Stimulated activated CD4-positive, alpha-beta T cell treated with anti-CD3 and anti-CD28 coated beads, Interleukin-1b, Interleukin-23, amount 100 ng/mL, for 1 hour (primary cell): ENCODE data around the gene GPBP1L1.

Experiments used
- DNase-seq, 2 donors: peaks; one replicate each; pipeline ENCODE4 v3.0.0-alpha.2; 2020; ENCODE audit warnings: low read depth in 2 of 2

The GPBP1L1 gene

DNA sequence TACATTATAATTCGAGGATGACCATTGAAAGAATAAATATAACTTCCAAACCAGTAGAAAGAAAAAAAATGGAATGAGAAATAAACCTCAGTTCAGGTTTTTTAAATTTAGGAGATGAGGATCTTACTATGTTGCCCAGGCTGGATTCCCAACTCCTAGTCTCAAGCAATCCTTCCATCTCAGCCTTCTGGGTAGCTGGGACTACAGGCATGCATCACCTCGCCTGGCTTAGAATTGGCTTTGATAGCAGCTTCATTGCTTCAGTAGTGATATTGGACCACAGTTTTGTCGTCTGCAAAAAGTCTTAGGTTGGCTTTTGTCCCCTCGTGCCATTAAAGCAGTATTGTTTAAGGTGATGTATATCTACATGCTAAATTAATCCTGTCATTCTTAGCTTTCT lies 99.6 kb downstream of the GPBP1L1 start:
- DNase-seq, result no peak

DNA sequence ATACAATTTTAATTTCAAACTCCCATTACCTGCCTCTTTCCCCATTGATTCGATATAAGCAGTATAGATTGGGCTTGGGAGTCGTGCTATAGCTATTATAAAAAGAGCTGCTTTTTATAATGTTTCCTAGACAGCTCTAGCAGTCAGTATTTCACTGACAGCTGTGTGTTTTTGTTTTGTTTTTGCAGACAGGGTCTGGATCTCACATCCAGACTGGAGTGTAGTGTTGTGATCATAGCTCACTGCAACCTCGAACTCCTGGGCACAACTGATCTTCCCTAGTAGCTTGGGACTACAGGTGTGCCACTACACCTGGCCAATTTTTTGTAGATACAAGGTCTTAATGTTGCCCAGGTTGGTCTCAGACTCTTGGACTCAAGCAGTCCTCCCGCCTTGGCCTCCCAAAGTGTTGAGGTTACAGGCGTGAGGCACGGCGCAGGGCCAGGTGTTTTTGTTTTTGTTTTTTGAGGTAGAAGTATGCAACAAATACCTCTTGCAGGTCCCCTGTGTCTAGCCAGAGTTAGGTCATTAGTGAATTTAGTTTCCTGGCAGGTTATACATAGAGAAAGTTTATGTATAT lies 100.7 kb downstream of the GPBP1L1 start:
- DNase-seq, result no peak

DNA sequence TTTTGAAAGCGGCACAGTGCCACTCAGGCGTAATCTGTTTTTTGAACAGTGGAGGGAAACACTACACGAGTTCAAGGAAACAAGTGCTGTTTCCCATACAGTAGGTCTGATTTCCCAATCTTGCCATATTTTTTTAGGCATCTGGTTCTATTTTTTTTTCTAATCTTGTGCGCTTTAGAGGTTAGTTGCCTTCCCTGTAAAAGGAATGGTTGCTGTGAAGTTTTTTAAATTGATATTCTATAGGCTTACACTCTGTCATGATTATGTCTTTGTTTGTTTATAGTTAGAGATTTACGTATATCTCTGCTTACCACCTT lies 101.3 kb downstream of the GPBP1L1 start:
- DNase-seq, result no peak

DNA sequence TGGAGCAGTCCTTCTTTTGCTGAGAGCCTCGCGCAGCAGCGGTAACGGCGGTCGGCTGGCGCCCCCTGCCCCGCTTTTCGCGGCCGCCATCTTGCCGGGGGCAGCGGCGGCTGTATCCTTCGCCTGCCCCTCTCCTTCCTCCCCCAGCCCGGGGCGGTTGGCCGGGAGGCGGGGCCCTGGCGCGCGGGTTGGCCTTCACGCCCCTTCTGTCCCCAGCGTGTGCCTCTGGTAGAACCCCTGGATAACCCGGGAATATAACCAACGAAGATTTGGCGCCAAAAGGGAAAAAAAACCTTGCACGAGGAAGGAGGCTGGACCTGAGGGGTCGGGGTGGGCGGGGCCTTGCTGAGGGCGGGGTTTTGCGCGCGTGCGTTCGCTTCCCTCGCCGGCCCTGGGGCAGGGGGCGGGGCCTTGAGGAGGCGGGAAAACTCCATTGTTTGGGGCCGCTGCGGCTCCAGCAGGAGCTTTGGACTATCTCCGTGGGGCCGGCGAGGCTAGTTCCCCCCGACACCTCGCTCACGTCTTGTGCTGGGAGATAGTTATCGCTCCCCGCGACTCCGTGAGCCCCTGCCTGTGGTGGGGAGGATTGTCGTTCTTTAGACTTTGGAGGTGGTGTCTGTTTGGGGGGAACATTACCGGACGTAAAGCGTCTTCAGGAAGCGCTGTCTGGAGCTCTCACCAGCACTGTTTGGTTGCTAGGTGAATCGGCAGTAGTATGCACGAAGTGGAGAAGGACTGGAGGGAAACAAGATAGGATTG lies 101.8 kb downstream of the GPBP1L1 start:
- peak; percentile 62 to 80 for DNase-seq

DNA sequence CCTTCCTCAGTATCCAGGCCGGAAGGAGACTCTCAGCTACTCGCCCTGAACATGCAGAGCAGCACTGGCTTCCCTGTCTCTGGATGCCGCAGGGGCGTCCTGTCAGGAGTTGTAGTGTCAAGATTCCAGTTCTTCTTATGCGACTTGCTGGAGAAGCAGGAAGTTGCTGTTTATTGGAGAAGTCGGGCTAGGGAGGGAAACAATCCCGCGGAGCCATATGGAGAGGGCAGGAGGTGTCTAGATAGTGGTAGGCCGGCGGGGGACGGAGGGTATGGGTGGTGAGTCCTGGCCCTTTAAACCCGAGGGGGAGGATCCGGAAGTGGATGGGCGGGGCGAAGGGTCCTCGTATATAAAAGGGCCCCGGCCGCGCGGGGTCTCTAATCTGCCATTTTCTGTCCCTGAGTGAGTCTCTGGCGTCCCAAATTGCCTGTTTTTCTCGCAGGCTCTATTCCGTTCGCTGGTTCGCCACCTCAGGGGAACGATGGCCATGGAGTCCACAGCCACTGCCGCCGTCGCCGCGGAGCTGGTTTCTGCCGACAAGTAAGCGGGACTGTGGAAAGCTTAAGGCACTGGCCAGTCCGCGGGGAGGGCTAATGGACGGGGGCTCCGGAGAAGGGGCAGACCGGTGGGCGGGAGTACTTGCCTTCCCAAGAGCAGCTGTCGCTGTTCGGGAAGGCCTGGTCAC lies 102.5 kb downstream of the GPBP1L1 start, which contains the start of gene NASP:
Gene NASP, plus strand, starts transcription at position 376 of the 685 bp plus-strand sequence. Its CDS starts 106 bp downstream, at position 482.
- peak; percentile 82 to 94 for DNase-seq

DNA sequence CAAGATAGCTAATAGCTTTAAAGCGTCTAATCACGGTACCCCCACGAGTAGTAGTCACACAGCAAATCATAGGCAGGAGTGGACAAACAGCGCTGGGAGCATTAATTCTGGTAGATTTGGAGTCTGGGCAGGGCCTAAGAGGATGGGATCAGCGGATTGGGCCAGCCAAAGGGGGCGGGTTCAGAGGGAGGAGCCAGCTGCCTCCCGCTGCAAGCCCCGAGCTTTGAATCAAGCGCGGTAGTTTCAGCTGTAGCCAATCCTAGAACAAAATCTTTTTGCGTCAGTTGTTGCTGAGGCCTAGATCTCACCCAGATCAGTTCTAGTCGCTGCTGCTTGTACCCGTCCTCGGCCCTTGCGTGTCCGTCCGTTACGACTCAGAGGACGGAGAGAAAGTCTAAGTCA lies 103.1 kb downstream of the GPBP1L1 start:
- DNase-seq, result peak; percentile 81 to 84
